Epithelial cell of proximal tubule (primary cell): Measurements from ENCODE around the gene NDUFB3. TPM values are rescaled to one million over a fixed set of nuclear protein-coding genes. Genes with fewer than 3 reads are reported as not detected.
A peak's percentile ranks its signal among the peaks of the same experiment; 100 is the strongest.

Experiments
- DNase-seq: peaks from one replicate; pipeline ENCODE4 v3.0.0-alpha.2; 2011; ENCODE audit warnings: low read depth
- H3K4me3 ChIP-seq: 2 replicates; pipeline ENCODE4 v1.5.1; 2011; ENCODE audit warnings: low read depth, mild to moderate bottlenecking, low read length
- total RNA-seq: library from RNA; depleted of rRNA; stranded (reverse); fragments of >200 nt; gene quantifications from 2 replicates; pipeline ENCODE4 v1.2.3, GENCODE V29; 2015
- TF ChIP-seq, protein P1 (sequence below): conservative IDR thresholded peaks from 2 replicates; pipeline ENCODE4 v1.5.1; 2012; ENCODE audit warnings: low read depth, mild to moderate bottlenecking, low read length

NDUFB3 gene
- total RNA-seq, 1 donor from 2014 or later: 138 TPM

DNA sequence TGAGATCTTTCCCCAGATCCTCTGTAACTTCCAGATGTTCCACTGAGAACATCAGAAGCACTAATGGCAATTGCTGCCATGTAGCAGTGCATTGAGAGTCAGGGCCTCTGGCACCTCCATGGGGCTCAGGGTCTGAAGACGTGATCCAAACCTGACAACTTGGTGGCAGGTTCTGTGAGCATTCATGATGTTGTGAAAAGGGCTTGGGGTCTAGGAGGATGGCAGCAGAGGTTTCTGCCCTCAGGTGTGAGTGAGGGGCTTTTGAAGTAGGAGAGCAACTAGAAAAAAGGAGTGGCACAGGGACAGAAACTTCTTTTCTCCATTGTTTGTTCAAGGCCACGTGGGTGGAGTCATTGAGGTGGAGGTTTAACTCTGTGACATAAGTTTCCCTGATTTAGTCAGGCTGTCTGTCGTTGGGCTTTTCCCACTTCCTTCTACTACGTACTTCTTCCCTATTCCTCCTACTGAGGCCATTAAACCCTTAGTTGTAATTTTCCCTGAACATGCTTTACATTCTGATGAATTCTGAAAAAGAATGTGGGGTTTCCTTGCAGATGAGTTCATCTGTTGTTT is 57.2 kb downstream of the NDUFB3 start:
- H3K4me3 ChIP-seq: no peak overlapping the region
- TF ChIP-seq, protein P1, sequence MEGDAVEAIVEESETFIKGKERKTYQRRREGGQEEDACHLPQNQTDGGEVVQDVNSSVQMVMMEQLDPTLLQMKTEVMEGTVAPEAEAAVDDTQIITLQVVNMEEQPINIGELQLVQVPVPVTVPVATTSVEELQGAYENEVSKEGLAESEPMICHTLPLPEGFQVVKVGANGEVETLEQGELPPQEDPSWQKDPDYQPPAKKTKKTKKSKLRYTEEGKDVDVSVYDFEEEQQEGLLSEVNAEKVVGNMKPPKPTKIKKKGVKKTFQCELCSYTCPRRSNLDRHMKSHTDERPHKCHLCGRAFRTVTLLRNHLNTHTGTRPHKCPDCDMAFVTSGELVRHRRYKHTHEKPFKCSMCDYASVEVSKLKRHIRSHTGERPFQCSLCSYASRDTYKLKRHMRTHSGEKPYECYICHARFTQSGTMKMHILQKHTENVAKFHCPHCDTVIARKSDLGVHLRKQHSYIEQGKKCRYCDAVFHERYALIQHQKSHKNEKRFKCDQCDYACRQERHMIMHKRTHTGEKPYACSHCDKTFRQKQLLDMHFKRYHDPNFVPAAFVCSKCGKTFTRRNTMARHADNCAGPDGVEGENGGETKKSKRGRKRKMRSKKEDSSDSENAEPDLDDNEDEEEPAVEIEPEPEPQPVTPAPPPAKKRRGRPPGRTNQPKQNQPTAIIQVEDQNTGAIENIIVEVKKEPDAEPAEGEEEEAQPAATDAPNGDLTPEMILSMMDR: no peak
- peak; percentile 83 for DNase-seq

DNA sequence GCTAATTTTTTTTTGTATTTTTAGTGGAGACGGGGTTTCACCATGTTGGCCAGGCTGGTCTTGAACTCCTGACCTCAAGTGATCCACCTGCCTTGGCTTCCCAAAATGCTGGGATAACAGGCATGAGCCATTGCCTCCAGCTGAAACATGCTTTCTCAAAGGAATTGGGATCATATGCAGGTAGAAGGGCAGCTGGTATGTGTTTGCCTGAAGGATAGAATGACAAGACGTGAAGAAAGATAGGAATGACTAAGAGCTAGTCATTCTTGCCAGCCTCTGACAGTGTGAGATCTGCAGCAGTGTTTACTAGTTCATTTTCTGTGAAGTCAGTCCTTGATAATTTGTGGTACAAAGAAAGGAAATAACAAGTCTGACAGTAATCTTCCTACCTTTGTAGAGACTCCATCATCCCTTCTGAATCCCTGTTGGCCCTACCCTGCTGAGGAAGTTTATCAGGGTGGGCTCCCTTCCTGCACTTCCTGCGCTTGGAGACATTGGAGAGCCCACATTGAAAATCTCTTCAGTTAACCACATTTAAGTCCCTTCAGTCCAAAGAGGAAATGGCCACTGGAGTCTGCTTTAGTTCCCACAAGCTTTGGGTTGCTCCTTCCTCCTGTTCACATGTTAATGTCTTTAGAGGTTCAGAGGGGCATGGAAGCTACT is 58.9 kb downstream of the NDUFB3 start:
- peak; percentile 70 for DNase-seq
- no peak overlapping the region for H3K4me3 ChIP-seq

DNA sequence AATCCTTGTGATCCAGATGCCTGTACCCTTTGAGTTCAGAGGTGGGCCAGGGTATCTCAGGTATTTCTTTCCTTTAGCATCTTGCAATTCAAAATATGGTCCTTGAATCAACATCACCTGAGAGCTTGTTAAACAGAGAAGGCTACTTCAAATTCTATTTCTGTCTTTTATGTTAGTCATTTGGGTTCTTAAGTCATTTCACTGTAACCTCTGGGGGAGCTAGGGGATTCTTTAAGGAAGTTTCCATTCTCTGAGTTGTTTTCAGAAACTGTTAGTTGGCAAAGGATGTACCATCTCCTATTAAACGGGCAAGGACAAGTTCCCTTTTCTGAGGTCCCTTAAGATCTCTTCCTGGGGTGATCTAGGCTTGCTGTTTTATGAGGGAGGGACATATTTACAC is 60.7 kb downstream of the NDUFB3 start:
- TF ChIP-seq, protein P1: no peak
- no peak overlapping the region for H3K4me3 ChIP-seq
- DNase-seq: no peak

More for the DNA sequence above, 58.9 kb downstream of the NDUFB3 start:
- TF ChIP-seq, protein P1: no peak

Other genes with a start within 250 kb of the NDUFB3 start
- gene CLK1, start 207.3 kb upstream of the NDUFB3 start, total RNA-seq: 29.7 and 52.9 TPM in 2 replicates
- 28.6 and 36.6 TPM in 2 replicates for gene PPIL3, start 182.9 kb upstream of the NDUFB3 start, total RNA-seq
- gene NIF3L1, start 182.6 kb upstream of the NDUFB3 start, total RNA-seq: 36.4 and 59.3 TPM in 2 replicates
- 16.8 and 20.9 TPM in 2 replicates for gene ORC2, start 108.3 kb upstream of the NDUFB3 start, total RNA-seq
- 2.1 and 4.1 TPM in 2 replicates for gene HYCC2, start 330 bp upstream of the NDUFB3 start, total RNA-seq
- gene CFLAR, start 44.2 kb downstream of the NDUFB3 start, total RNA-seq: 56.2 and 103 TPM in 2 replicates
- 1.1 and 3.8 TPM in 2 replicates for gene CASP10, start 111.1 kb downstream of the NDUFB3 start, total RNA-seq
- gene CASP8, start 188.5 kb downstream of the NDUFB3 start, total RNA-seq: 8.2 and 9.9 TPM in 2 replicates